HepG2 (cell line): Measurements from ENCODE around the gene STX8.

Experiments used
- CREB1 ChIP-seq, 2 experiments: fragments of 450-650 bp in 1 of 2; IDR thresholded peaks; 2 replicates each; pipeline ENCODE4 v1.6.1; 2016 to 2017; ENCODE audit warnings: control low read depth in 1 of 2, mild to moderate bottlenecking in 1 of 2, missing compliant biosample characterization in 1 of 2, missing genetic modification characterization in 1 of 2
- CTCF ChIP-seq: sonication (generic); formaldehyde crosslinking; IDR thresholded peaks from 2 replicates; pipeline ENCODE4 v1.5.0; 2020; ENCODE audit warnings: mild to moderate bottlenecking, missing genetic modification reagents, moderate library complexity
- NFRKB ChIP-seq: fragments of 450-650 bp; IDR thresholded peaks from 2 replicates; pipeline ENCODE4 v1.6.1; 2017
- PRDM15 ChIP-seq: sonication (generic); formaldehyde crosslinking; IDR thresholded peaks from 2 replicates; pipeline ENCODE4 v1.4.0; 2020; ENCODE audit warnings: missing genetic modification reagents

GRCh38 chr17:9313346-9313745 lies 262.3 kb downstream of the STX8 start:
- TF ChIP-seq CREB1 (IDR thresholded peaks at IDR 0.05) (no peak), CREB1 (CRISPR knock-in tag; IDR thresholded peaks at IDR 0.05) (no peak), PRDM15 (CRISPR knock-in tag) (no peak), CTCF (CRISPR knock-in tag) (no peak), NFRKB (no peak)
